K562 (cell line): ENCODE data around the gene WDR55. TPM values are rescaled to one million over a fixed set of nuclear protein-coding genes. Genes with fewer than 3 reads are reported as not detected.

Experiments
- HDAC1 ChIP-seq, 2 experiments: fragments of 450-650 bp; IDR thresholded peaks; 2 replicates each; pipeline ENCODE4 v1.6.1; 2016 to 2017; ENCODE audit warnings: inconsistent platforms in 1 of 2, mild to moderate bottlenecking in 1 of 2, moderate library complexity in 1 of 2
- POLR2B ChIP-seq: fragments of 450-650 bp; IDR thresholded peaks from 2 replicates; pipeline ENCODE4 v1.6.1; 2018; ENCODE audit warnings: low read depth; ENCODE audit not compliant: partially characterized antibody
- ZFP1 ChIP-seq: fragments of 450-650 bp; formaldehyde crosslinking; IDR thresholded peaks from 2 replicates; pipeline ENCODE4 v1.4.0; 2020; ENCODE audit warnings: mild to moderate bottlenecking, mixed read lengths
- ZNF165 ChIP-seq: fragments of 250-450 bp; sonication (Bioruptor Pico); IDR thresholded peaks from 2 replicates; pipeline ENCODE4 v1.4.0; 2020; ENCODE audit warnings: borderline replicate concordance
- ZNF274 ChIP-seq: IDR thresholded peaks from 2 replicates; pipeline ENCODE4 v1.6.1; 2011; ENCODE audit warnings: low read depth, mild to moderate bottlenecking, low read length, moderate library complexity, borderline replicate concordance
- ZNF436 ChIP-seq: fragments of 250-450, 450-650 bp; sonication (Bioruptor Pico); formaldehyde crosslinking; IDR thresholded peaks from 2 replicates; pipeline ENCODE4 v1.7.0; 2020; ENCODE audit warnings: mild to moderate bottlenecking
- ZNF57 ChIP-seq: fragments of 450-650 bp; formaldehyde crosslinking; IDR thresholded peaks from 2 replicates; pipeline ENCODE4 v1.4.0; 2020; ENCODE audit warnings: mild to moderate bottlenecking, moderate library complexity
- ZNF830 ChIP-seq: fragments of 250-450 bp; sonication (Bioruptor Pico); IDR thresholded peaks from 2 replicates; pipeline ENCODE4 v1.5.0; 2021; ENCODE audit warnings: mild to moderate bottlenecking
- polyA plus RNA-seq, 8 experiments: library from polyadenylated mRNA; depleted of rRNA in 4 of 8; stranded (reverse) in 5 of 8; unstranded in 3 of 8; fragments of >200 nt; fragmentation: Nextera tagmentation in 2 of 8; fragmentation: Illumina TruSeq in 1 of 8; extraction: Ambion mirVana in 2 of 8; extraction: Trizol in 1 of 8; gene quantifications; 2 replicates each; pipeline versions ENCODE4 v1.2.1 to v1.2.3, GENCODE V29; 2011 to 2014; ENCODE audit warnings: inconsistent platforms in 1 of 8, missing spikeins in 1 of 8
- total RNA-seq, 7 experiments: library from RNA; depleted of rRNA in 6 of 7; stranded (reverse); fragments of >200 nt in 6 of 7; fragmentation: Illumina TruSeq in 2 of 7; extraction: Trizol in 2 of 7; gene quantifications; 2 replicates each; pipeline versions ENCODE4 v1.2.1 to v1.2.3, GENCODE V29; 2011 to 2021; ENCODE audit warnings: low replicate concordance in 1 of 7
- TF ChIP-seq, protein P1 (sequence below): fragments of 450-650 bp; IDR thresholded peaks from 2 replicates; pipeline ENCODE4 v1.6.1; 2017; ENCODE audit warnings: antibody characterized with exemption, mild to moderate bottlenecking

Gene WDR55
- total and polyA plus RNA-seq, 9 of the 15 experiments (the other 6 are each of a cell fraction or from before 2014, with no cell fraction given): 5.2 to 45.0 (median 29.3) TPM

DNA sequence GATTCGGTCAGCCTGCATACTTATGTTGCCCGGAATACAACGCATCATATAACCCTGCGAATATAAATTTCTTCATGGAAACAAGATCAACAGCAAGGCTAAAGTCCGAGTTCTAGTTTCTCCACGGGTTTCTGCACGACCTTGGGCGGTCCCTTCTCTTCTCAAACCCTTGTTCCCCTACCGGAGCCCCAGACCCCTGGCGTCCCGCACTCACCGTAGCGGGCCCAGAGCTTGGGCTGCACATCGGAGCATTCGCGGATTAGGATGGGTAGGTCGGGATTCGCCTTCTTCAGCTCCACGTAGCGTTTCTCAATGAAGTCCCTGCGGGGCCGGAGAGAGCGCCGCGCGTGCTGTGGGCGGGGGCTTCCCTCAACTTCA, 17.7 kb upstream of the WDR55 start (continued):
- TF ChIP-seq HDAC1 (IDR thresholded peaks at IDR 0.05) (peak in 1 of 2 experiments; percentile 1; a peak in 1 of 4 replicates), ZNF57 (CRISPR knock-in tag) (no peak), ZNF436 (CRISPR knock-in tag) (no peak), ZNF274 (no peak), POLR2B (no peak), ZFP1 (no peak), ZNF830 (CRISPR knock-in tag) (no peak), ZNF165 (CRISPR knock-in tag) (no peak)
- TF ChIP-seq, protein P1, sequence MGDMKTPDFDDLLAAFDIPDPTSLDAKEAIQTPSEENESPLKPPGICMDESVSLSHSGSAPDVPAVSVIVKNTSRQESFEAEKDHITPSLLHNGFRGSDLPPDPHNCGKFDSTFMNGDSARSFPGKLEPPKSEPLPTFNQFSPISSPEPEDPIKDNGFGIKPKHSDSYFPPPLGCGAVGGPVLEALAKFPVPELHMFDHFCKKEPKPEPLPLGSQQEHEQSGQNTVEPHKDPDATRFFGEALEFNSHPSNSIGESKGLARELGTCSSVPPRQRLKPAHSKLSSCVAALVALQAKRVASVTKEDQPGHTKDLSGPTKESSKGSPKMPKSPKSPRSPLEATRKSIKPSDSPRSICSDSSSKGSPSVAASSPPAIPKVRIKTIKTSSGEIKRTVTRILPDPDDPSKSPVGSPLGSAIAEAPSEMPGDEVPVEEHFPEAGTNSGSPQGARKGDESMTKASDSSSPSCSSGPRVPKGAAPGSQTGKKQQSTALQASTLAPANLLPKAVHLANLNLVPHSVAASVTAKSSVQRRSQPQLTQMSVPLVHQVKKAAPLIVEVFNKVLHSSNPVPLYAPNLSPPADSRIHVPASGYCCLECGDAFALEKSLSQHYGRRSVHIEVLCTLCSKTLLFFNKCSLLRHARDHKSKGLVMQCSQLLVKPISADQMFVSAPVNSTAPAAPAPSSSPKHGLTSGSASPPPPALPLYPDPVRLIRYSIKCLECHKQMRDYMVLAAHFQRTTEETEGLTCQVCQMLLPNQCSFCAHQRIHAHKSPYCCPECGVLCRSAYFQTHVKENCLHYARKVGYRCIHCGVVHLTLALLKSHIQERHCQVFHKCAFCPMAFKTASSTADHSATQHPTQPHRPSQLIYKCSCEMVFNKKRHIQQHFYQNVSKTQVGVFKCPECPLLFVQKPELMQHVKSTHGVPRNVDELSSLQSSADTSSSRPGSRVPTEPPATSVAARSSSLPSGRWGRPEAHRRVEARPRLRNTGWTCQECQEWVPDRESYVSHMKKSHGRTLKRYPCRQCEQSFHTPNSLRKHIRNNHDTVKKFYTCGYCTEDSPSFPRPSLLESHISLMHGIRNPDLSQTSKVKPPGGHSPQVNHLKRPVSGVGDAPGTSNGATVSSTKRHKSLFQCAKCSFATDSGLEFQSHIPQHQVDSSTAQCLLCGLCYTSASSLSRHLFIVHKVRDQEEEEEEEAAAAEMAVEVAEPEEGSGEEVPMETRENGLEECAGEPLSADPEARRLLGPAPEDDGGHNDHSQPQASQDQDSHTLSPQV: no peak
